Activated CD4-positive, alpha-beta memory T cell treated with anti-CD3 and anti-CD28 coated beads for 36 hours (primary cell): ENCODE data around the gene NSD1. TPM values are rescaled to one million over a fixed set of nuclear protein-coding genes. Genes with fewer than 3 reads are reported as not detected.
"Not testable (repeated sequence)": the region's sequence is repeated elsewhere in the genome, so short reads cannot be mapped to it uniquely, and the experiment has no call there.

Source experiments
- CTCF ChIA-PET: fragments of 350-600 bp; sonication (Branson Sonifier 250); formaldehyde crosslinking; loops from one replicate; lab custom pipeline; 2021; ENCODE audit warnings: antibody characterized with exemption, inconsistent platforms; lab: Charles Lee
- POLR2A ChIA-PET: fragments of 350-600 bp; sonication (Branson Sonifier 250); formaldehyde crosslinking; loops from one replicate; lab custom pipeline; 2021; ENCODE audit warnings: antibody characterized with exemption; lab: Charles Lee
- DNase-seq: peaks from one replicate; pipeline ENCODE4 v3.0.0-alpha.2; 2020
- H3K27ac Mint-ChIP-seq: one replicate; pipeline ENCODE4 v1.8.0; 2021; ENCODE audit warnings: mixed read lengths
- H3K27me3 Mint-ChIP-seq: one replicate; pipeline ENCODE4 v1.8.0; 2021; ENCODE audit warnings: mixed read lengths
- H3K36me3 Mint-ChIP-seq: one replicate; pipeline ENCODE4 v1.8.0; 2021; ENCODE audit warnings: mixed read lengths
- H3K4me1 Mint-ChIP-seq: one replicate; pipeline ENCODE4 v1.8.0; 2021; ENCODE audit warnings: low read depth, mixed read lengths
- H3K4me3 Mint-ChIP-seq: one replicate; pipeline ENCODE4 v1.8.0; 2021; ENCODE audit warnings: mild to moderate bottlenecking, mixed read lengths
- H3K9me3 Mint-ChIP-seq: one replicate; pipeline ENCODE4 v1.8.0; 2021; ENCODE audit warnings: mixed read lengths
- intact Hi-C: fragments of 100-400 bp; cut with micrococcal nuclease; formaldehyde crosslinking; loops from one replicate; pipeline ENCODE4 v1.15.1; 2023
- total RNA-seq, 2 experiments: library from RNA; stranded (reverse); gene quantifications; one replicate each; pipeline ENCODE4 v1.2.3, GENCODE V29; 2021

The NSD1 gene
- total RNA-seq, 2 experiments from 2014 or later = 54.6 to 55.5 TPM

DNA sequence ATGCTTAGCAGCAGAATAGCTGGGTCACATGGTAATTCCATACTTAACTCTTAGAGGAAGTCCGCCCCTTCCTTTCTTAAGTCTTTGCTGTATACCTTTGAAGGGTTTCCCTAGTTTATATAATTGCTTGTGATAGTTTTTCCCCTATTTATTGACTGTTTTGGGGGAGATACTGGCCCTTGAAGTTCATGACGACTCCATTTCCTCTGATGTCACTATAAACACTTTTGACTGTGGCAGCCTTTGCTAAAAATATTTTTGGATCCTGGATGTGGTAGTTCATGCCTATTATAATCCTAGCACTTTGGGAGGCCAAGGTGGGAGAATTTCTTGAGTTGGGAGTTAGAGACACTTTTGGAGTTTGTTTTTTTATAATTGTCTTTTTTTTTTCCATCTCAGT, 38.4 kb downstream of the NSD1 start:
- no peak for DNase-seq
- Mint-ChIP-seq H3K4me3 (no peak overlapping the region), H3K36me3 (peaks cover 14% of the 10 kb centered on the region), H3K27me3 (no peaks in the 10 kb centered on the region), H3K27ac (no peak overlapping the region), H3K9me3 (no peaks in the 10 kb centered on the region), H3K4me1 (peaks cover 26% of the 10 kb centered on the region)
- ChIA-PET POLR2A (no interaction called here), CTCF (interaction anchor here (1.4 kb wide), 1 partner anchor 100 kb away, joined by 6 read pairs; no protein-coding TSS in a partner anchor)
- intact Hi-C loops = no loop called here

DNA sequence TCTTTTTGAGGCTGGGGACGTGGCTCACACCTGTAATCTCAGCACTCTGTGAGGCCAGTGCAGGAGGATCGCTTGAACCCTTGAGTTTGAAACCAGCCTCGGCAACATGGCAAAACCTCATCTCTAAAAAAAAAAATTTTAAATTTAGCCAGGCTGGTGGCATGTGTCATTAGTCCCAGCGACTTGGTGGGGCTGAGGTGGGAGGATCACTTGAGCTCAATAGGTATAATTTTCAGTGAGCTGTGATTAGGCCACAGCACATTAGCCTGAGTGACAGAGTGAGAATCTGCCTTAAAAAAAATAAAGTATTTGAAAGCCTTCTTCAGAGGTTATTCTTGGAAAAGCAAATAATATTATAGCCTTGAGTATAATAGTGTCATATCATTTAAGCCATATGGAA, 41.8 kb downstream of the NSD1 start:
- intact Hi-C loops = no loop called here
- no peak for DNase-seq
- no peaks in the 10 kb centered on the region for H3K9me3 Mint-ChIP-seq
- no peak overlapping the region for H3K4me3 Mint-ChIP-seq
- H3K4me1 Mint-ChIP-seq = peaks cover 25% of the 10 kb centered on the region
- peaks cover 6% of the 10 kb centered on the region for H3K36me3 Mint-ChIP-seq
- no peaks in the 10 kb centered on the region for H3K27me3 Mint-ChIP-seq
- CTCF ChIA-PET = no interaction called here
- POLR2A ChIA-PET = no interaction called here
- no peak overlapping the region for H3K27ac Mint-ChIP-seq

DNA sequence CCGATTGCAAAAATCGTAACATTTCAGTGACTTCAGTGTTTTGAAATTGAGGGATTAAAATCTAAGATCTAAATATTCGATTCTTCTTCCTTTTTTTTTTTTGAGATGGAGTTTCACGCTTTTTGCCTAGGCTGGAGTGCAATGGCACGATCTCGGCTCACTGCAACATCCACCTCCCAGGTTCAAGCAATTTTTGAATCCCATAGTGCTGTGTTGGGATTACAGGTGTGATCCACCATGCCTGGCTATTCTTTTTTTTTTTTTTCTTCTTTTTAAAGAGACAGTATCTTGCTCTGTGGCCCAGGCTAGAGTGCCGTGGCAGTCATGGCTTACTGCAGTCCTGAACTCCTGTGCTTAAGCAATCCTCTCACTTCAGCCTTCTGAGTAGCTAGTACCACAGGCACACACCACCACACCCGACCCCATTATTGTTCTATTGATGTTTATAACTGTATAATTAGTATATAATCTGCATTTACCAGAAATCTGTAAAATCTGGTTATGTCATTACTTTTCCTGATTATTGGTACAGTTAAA, 42.7 kb downstream of the NSD1 start:
- no peaks in the 10 kb centered on the region for H3K27me3 Mint-ChIP-seq
- DNase-seq = no peak
- peaks cover 23% of the 10 kb centered on the region for H3K4me1 Mint-ChIP-seq
- H3K9me3 Mint-ChIP-seq = no peaks in the 10 kb centered on the region
- ChIA-PET POLR2A (no interaction called here), CTCF (interaction anchor here (0.7 kb wide), 1 partner anchor 12 kb away, joined by 3 read pairs; no protein-coding TSS in a partner anchor)
- intact Hi-C loops = no loop called here
- no peak overlapping the region for H3K27ac Mint-ChIP-seq
- peaks cover 8% of the 10 kb centered on the region for H3K36me3 Mint-ChIP-seq
- no peak overlapping the region for H3K4me3 Mint-ChIP-seq

DNA sequence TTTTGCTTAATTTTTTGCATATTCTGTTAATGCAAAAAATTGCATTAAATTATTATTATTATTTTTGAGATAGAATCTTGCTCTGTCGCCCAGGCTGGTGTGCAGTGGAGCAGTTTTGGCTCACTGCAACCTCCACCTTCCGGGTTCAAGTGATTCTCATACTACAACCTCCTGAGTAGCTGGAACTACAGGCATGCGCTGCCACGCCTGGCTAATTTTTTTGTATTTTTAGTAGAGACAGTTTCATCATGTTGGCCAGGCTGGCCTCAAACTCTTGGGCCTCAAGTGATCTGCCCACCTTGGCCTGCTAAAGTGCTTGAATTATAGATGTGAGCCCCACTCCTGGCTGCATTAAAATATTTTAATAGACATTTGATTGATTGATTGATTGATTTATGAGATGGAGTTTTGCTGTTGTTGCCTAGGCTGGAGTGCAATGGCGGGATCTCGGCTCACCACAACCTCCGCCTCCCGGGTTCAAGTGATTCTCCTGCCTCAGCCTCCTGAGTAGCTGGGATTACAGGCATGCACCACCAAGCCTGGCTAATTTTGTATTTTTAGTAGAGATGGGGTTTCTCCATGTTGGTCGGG, 44.4 kb downstream of the NSD1 start:
- DNase-seq, H3K9me3 Mint-ChIP-seq, H3K27ac Mint-ChIP-seq, H3K36me3 Mint-ChIP-seq, H3K4me3 Mint-ChIP-seq, CTCF ChIA-PET, POLR2A ChIA-PET, H3K27me3 Mint-ChIP-seq, intact Hi-C loops: not testable (repeated sequence)
- peaks cover 14% of the 10 kb centered on the region for H3K4me1 Mint-ChIP-seq

DNA sequence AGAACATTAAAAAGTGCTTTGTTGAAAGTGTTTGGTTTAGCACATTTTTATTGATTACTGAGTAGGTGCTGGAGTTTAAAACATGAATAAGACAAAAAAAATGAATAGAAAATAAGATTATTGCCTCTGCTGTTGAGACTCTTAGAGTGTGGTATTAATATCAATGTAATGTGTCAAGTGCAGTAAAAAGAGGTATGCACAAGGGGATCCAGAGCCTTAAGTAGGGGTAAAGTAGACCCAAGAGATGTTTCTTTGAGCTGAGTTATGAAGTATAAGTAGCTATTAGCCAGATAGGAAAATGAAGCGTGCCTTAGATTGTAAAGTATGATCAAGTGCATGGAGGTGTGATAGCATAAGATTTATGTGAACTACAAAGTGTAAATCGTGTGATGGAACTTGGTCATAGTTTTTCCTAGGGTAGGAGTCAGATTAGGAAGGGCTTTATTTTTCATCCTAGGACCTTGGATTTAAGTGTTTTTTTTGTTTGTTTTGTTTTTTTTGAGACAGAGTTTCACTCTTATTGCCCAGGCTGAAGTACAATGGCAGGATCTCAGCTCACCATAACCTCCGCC, 45.2 kb downstream of the NSD1 start:
- peaks cover 3% of the 10 kb centered on the region for H3K36me3 Mint-ChIP-seq
- no peaks in the 10 kb centered on the region for H3K27me3 Mint-ChIP-seq
- H3K4me1 Mint-ChIP-seq = peaks cover 15% of the 10 kb centered on the region
- H3K4me3 Mint-ChIP-seq = no peak overlapping the region
- CTCF ChIA-PET = no interaction called here
- no peaks in the 10 kb centered on the region for H3K9me3 Mint-ChIP-seq
- POLR2A ChIA-PET = no interaction called here
- intact Hi-C loops = no loop called here
- no peak overlapping the region for H3K27ac Mint-ChIP-seq
- no peak for DNase-seq

DNA sequence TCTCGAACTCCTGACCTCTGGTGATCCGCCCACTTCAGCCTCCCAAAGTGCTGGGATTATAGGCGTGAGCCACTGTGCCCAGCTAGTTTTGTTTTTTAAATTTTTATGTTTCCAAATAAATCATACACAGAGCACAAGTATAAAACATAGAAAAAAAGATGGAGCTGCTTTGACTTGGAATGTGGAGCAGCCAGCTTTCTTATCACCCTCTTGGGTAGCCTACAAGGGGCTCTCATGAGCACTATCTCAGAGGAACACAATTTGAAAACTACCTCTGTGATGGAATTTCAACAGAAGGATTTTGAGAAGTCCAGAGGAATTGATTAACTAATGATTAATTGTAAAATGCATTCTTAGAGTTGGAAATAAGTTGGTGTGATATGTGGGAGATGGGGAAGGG, 45.9 kb downstream of the NSD1 start:
- Mint-ChIP-seq H3K9me3 (no peaks in the 10 kb centered on the region), H3K27ac (no peak overlapping the region), H3K36me3 (peaks cover 2% of the 10 kb centered on the region), H3K4me3 (no peak overlapping the region), H3K4me1 (peaks cover 19% of the 10 kb centered on the region), H3K27me3 (no peaks in the 10 kb centered on the region)
- ChIA-PET CTCF (no interaction called here), POLR2A (no interaction called here)
- no peak for DNase-seq
- intact Hi-C loops = no loop called here

DNA sequence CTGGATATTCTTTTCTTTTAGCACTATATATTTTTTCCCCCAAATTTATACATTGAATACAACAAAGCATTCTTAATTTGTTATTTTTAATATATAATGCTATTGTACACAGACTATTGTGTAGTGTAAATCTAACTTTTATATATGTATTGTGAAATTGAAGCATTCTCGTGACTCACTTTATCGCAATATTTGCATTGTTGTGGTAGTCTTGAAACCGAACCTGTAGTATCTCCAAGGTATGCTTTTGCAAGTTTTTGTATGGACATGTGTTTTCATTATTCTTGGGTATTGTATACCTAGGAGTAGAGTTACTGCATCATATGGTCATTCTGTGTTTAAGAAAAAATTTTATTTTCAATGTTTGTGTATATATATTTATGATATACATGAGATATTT, 49.6 kb downstream of the NSD1 start:
- Mint-ChIP-seq H3K27ac (no peak overlapping the region), H3K36me3 (peaks cover 2% of the 10 kb centered on the region), H3K4me1 (peaks cover 22% of the 10 kb centered on the region), H3K27me3 (no peaks in the 10 kb centered on the region), H3K9me3 (no peaks in the 10 kb centered on the region), H3K4me3 (no peak overlapping the region)
- DNase-seq = no peak
- ChIA-PET POLR2A (no interaction called here), CTCF (no interaction called here)
- intact Hi-C loops = no loop called here

DNA sequence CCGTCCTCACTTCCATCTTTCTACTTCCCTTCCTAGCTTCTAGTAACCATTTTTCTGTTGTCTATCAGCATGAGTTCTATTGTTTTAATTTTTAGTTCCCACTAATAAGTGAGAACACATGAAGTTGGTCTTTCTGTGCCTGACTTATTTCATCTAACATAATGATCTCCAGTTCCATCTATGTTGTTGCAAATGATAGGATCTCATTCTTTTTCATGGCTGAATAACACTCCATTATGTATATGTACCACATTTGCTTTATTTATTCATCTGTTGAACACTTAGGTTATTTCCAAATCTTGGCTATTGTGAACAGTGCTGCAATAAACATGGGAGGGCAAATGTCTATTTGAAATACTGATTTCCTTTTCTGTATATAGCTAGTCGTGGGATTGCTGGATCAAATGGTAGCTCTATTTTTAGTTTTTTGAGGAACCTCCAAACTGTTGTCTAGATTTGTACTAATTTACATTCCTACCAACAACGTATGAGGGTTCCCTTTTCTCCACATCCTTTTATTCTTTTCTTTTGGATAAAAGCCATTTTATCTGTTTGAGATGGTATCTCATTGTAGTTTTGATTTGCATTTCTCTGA, 50.3 kb downstream of the NSD1 start:
- peaks cover 24% of the 10 kb centered on the region for H3K4me1 Mint-ChIP-seq

DNA sequence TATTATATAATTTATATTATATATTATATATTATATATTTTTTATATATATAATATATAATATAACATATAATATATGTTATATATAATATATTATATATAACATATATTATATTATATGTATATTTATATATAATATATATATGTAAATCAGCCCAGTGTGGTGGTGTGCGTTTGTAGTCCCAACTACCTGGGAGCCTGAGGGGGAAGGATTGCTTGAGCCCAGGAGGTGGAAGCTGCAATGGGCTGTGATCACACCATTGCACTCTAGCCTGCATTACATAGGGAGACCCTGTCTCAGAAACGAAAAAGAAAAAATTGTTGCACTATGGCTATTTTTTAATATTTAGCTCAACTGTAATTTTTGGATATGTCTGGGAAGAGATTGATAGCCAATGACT, 52.4 kb downstream of the NSD1 start:
- intact Hi-C loops = no loop called here
- Mint-ChIP-seq H3K27me3 (no peaks in the 10 kb centered on the region), H3K36me3 (peaks cover 2% of the 10 kb centered on the region), H3K4me3 (no peak overlapping the region), H3K9me3 (no peaks in the 10 kb centered on the region), H3K27ac (no peak overlapping the region), H3K4me1 (peaks cover 27% of the 10 kb centered on the region)
- ChIA-PET POLR2A (no interaction called here), CTCF (interaction anchor here (0.6 to 0.8 kb wide), 2 partner anchors 74 to 78 kb away, joined by 3 read pairs; no protein-coding TSS in a partner anchor)
- no peak for DNase-seq

More for the DNA sequence above, 50.3 kb downstream of the NSD1 start:
- no peak for DNase-seq
- ChIA-PET CTCF (no interaction called here), POLR2A (no interaction called here)
- H3K27ac Mint-ChIP-seq = no peak overlapping the region
- peaks cover 2% of the 10 kb centered on the region for H3K36me3 Mint-ChIP-seq
- H3K9me3 Mint-ChIP-seq = no peaks in the 10 kb centered on the region
- H3K27me3 Mint-ChIP-seq = no peaks in the 10 kb centered on the region
- H3K4me3 Mint-ChIP-seq = no peak overlapping the region
- intact Hi-C loops = no loop called here

DNA sequence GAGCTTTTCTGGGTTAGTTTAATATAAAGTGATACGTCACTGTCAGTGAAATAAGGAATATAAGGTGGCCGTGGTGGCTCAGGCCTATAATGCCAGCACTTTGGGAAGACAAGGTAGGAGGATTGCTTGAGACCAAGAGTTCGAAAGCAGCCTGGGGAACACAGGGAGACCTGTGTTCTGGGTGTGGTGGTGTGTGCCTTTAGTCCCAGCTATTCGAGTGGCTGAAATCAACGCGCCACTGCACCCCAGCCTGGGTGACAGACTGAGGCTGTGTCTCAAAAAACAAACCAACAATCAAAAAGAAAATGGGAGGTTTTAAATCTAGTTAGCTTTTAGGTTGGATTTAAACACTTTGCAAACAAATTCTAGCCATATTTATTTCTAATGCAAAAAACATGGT, 53.1 kb downstream of the NSD1 start:
- no peak for DNase-seq
- Mint-ChIP-seq H3K9me3 (no peaks in the 10 kb centered on the region), H3K27me3 (no peaks in the 10 kb centered on the region), H3K27ac (no peak overlapping the region), H3K4me3 (no peak overlapping the region), H3K4me1 (peaks cover 27% of the 10 kb centered on the region), H3K36me3 (no peaks in the 10 kb centered on the region)
- POLR2A ChIA-PET = no interaction called here
- CTCF ChIA-PET = interaction anchor here (0.6 to 0.8 kb wide), 2 partner anchors 75 to 77 kb away, joined by 3 read pairs; no protein-coding TSS in a partner anchor
- intact Hi-C loops = no loop called here

DNA sequence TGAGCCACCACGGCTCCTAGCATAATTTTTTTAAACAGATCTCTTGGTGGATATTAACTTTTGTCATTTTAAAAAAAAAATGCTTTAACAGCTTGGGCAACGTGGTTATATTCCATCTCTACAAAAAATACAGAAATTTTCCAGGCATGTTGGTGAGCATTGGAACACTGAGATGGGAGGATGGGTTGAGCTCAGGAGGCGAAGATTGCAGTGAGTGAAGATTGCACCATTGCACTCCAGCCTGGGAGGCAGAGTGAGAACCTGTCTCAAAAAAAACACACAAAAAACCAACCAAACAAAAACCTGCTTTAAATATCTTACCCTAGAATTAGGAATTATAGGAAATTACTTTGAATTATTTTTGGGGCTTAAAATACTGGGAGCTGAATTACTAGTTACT, 55.2 kb downstream of the NSD1 start:
- no peak overlapping the region for H3K27ac Mint-ChIP-seq
- no peaks in the 10 kb centered on the region for H3K9me3 Mint-ChIP-seq
- H3K27me3 Mint-ChIP-seq = no peaks in the 10 kb centered on the region
- intact Hi-C loops = no loop called here
- H3K4me3 Mint-ChIP-seq = no peak overlapping the region
- H3K4me1 Mint-ChIP-seq = peaks cover 24% of the 10 kb centered on the region
- CTCF ChIA-PET = interaction anchor here (0.6 kb wide), 1 partner anchor 12 kb away, joined by 3 read pairs; no protein-coding TSS in a partner anchor
- POLR2A ChIA-PET = no interaction called here
- no peaks in the 10 kb centered on the region for H3K36me3 Mint-ChIP-seq
- no peak for DNase-seq

DNA sequence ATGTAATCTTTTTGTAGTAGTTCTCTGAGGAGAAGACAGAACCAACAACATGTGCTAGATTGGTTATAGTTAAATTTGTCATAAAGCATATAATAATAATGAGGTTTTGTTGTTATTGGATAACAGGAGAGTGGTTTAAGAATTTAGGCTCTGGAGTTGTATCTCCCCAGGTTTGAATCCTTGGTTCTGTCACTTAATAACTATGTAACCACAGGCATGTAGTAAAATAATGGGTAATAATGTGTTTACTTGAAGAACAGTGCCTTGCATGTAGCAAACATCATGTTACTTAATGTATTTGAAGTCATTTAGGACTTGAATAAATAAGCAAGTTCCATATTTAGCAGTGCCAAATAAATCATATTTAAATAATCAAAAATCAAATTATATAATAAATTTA, 55.8 kb downstream of the NSD1 start:
- H3K27ac Mint-ChIP-seq = no peak overlapping the region
- peaks cover 1% of the 10 kb centered on the region for H3K36me3 Mint-ChIP-seq
- intact Hi-C loops = no loop called here
- POLR2A ChIA-PET = no interaction called here
- peaks cover 20% of the 10 kb centered on the region for H3K4me1 Mint-ChIP-seq
- CTCF ChIA-PET = no interaction called here
- DNase-seq = no peak
- no peaks in the 10 kb centered on the region for H3K27me3 Mint-ChIP-seq
- no peaks in the 10 kb centered on the region for H3K9me3 Mint-ChIP-seq
- H3K4me3 Mint-ChIP-seq = no peak overlapping the region
